IPS-NIHi7 (cell line): Measurements from ENCODE around the gene CTNND2.
A peak's percentile ranks its signal among the peaks of the same experiment; 100 is the strongest.

Experiments used
- DNase-seq: peaks from one replicate; pipeline ENCODE4 v3.0.0; 2012; ENCODE audit warnings: mixed read lengths; ENCODE audit errors: extremely low spot score

CTNND2 gene

GRCh38 chr5:11780641-11781345 lies 123.5 kb downstream of the CTNND2 start:
- DNase-seq, result no peak

DNA sequence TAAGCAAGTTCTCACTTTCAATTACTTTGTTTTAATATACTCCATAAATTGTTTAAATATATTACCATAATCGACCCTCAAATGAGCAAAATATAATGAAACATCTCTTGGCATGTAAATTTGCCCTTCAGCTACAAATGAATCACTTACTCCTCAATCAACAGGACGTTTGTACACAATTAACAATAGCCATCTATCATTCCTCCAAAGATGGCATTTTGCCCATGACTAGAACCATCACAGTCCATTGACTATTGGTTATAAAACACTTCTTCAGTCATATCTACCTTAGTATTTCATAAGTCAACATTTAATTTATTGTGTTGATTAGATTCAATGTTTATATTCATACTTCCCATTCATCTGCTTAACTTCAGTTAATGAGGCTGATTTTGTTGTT lies 127.2 kb downstream of the CTNND2 start:
- DNase-seq, result no peak

DNA sequence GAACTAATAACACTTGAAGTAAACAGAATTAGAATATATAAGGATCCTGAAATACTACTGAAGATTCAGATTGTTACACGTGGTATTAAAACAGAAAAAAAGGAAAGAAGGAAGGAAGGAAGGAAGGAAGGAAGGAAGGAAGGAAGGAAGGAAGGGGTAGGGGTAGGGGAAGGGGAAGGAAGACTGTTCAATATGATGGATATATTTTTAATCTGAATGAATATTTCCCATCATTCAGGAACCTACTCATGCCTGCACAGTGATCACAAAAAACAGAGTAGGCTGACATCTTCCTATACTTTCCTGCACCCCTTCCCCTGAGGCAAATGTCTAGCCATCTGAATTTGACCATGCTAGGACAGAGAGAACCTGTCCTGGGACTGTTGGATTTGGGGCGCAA lies 133.9 kb downstream of the CTNND2 start:
- no peak for DNase-seq

GRCh38 chr5:11760934-11761603 lies 143.2 kb downstream of the CTNND2 start:
- DNase-seq, result no peak

DNA sequence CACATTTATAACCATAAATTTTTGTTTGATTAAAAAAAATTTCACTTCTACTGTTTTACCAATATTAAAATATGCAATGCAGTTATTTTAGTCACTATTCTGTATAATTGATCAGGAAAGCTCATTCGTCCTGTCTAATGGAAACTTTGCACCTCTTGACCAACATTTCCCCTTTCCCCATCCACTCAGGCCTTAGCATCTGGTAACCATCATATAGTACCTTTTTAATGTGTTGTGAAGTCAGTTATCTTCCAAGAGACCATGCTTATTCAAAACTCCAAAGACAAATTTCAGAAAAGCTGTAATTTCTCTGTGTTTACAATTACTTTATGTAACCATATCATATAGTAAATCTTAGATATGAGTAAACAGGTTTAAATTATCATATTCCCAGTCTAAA lies 145.9 kb downstream of the CTNND2 start:
- DNase-seq, result no peak

GRCh38 chr5:11757661-11758060 lies 146.6 kb downstream of the CTNND2 start:
- DNase-seq, result no peak

GRCh38 chr5:11737010-11737409 lies 167.2 kb downstream of the CTNND2 start:
- DNase-seq, result no peak

DNA sequence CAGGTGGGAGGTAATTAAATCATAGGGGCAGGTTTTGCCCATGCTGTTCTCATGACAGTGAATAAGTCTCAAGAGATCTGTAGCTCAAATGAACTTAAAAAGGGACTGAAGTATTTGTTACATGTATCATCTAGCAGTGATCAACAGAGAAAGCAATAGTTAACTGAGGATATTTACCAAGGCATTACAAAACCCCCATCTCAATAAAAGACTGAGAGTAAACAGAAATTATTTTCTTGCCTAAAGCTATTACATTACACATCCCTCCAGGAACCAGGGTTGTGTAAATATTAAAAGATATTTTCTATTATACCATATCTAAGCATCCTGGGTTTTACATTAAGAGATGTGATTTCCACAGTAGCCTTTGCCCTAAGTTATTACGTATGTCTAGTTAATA lies 169.9 kb downstream of the CTNND2 start:
- no peak for DNase-seq

DNA sequence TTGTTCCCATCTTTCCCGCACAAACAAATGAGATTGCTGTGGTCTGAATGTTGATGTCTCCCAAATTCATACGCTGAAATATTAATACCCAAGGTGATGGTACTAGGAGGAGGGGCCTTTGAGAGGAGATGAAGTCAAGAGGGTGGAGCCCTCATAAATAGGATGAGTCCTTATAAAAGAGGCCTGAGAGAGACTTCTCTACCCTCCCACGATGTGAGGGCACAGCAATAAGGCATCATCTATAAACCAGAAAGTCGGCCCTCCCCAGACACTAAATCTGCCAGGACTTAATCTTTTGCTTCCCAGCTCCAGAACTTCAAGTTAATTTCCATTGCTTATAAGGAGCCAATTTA lies 170.4 kb downstream of the CTNND2 start:
- DNase-seq, result no peak

DNA sequence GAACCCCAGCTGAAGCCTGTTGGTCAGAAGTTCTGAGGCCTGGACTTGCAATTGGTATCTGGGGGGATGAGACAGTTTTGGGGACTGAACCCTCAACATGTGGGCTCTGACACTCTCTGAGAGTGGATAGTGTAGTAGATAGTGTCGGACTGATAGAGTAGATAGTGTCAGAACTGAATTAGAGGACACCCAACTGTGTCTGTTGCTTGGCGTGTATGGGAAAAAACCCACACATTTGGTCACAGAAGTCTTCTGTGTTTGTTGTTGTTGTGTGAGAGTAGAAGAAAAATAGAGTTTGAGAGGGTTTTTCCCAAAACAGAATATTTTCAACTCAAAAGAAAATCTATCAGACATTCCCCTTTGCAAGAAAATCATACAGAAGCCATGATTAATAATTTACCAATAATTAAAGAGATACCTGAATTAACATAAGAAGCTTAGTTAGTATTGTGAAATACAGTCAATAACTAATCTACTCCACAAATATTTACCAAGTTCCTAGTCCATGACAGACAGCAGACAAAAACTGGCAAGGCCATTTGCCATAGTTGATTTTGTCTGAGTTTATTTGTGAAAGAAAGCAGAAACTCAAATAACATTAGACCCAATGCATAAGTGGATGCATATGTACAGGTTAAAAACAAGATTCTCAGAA lies 170.9 kb downstream of the CTNND2 start:
- DNase-seq, result no peak

DNA sequence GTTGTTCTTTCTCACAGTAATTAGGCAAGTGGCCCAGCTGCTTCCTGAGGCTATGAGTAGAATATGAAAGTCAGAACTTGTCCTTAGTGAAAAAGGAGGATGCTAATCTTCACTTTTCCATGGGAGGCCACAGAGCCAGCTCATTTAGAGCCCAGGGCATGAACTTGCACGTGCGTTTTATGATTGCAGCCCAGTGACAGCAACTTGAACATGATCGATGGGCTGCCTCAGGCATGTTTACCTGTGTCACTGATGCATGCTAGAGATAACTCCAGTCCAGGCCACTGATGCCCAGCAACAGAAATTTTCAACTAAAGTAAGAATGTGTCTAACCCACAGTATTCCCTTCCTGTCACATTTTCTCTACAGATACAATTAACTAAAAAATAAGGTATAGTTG lies 179.3 kb downstream of the CTNND2 start:
- no peak for DNase-seq

DNA sequence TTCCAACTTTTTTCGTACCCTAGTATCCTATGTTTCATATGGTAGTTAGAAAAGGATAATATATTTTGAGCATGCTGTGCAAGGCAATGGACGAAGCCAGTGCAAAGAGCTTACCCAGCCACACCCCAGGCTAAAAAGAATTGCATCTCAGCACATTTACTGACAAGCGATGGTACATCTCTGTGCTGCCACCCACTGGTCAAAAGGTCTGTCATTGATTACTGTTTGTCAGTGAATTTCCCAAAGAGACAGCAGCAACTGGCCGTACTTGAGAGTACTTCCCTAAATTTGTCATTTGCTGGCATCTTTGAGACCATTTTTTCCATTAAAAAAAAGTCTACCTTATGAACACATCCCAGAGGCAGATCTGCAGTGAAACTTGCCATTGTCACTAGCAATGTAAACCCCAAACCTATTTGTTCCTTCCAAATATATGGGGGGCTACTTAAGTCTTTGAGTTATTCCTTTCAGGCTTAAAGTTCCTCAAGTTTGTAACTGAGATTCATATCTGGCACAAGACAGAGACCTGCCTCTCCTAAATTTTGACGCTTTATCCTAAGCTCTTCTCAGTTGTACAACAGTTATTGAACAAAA lies 184.3 kb downstream of the CTNND2 start:
- DNase-seq, result peak; percentile 71

GRCh38 chr5:11715461-11716196 lies 188.6 kb downstream of the CTNND2 start:
- DNase-seq, result no peak

- DNase-seq, result no peak
These were observed 192.3 kb downstream of the CTNND2 start for GRCh38 chr5:11711932-11712331.

DNA sequence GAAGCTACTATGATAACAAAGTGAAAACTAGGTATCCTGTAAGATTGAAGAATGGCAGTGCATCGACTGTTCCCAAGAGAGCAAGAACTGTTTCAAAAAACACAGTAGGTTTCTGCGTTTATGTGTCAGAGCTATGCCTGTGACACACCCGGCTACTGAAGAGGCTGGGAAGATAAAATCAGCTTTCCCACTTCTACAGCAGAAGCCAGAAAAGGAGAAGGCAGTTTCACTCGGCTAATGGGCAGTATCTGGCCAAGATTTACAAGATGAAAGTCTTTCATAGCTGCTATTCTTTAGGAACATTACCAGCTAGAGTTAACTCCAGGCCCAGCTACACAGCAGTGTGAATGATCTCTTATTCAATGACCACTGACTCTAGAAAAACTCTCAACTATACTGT lies 195.2 kb downstream of the CTNND2 start:
- no peak for DNase-seq

DNA sequence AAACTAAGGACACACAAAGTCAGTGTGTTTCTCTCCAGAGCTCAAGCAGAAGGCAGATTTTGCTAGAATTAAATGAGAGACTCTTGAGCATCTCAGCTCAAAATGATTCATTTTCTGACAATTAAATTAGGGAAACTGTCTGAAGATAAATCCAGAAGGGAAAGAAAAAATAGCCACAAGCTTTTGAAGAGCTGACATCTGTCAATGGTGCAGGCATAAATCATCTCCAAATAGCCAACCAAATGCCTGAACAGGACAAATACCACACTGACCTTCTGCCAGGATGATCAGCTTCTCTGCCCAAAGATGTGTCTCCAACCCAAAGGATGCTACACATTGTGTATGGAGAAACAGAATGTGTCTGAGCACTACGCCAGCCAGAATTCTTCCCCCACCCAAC lies 199.3 kb downstream of the CTNND2 start:
- no peak for DNase-seq

GRCh38 chr5:11700391-11700790 lies 203.9 kb downstream of the CTNND2 start:
- no peak for DNase-seq

DNA sequence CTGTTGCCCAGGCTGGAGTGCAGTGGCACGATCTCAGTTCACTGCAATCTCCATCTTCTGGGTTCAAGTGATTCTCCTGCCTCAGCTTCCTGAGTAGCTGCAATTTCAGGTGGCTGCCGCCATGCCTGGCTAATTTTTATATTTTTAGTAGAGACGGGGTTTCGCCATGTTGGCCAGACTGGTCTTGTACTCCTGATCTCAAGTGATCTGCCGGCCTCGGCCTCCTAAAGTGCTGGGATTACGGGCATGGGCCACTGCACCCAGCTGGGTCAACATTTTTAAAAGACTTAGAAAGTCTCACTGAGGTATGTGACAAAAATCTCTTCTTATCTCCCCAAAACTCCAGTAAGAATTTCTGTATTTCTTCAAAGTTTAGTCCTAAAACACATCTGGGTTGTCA lies 211.6 kb downstream of the CTNND2 start:
- no peak for DNase-seq

DNA sequence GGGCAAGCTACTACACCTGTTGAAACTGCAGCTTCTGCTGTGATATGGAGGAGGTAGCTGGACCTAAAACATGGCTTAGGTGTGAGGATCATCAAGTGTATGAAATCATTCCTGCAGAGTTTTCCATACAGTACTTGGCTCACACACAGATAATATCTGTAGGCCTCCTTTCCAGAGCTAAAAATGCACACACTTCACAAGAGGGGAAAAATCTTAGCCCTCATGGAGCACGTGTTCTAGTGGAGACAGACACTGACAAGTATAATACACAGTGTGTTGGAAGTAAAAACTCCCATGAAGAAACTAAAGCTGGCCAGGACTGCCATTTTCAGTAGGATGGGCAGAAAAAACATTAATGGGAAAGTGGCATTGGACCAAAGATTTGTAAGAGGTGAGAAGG lies 216.7 kb downstream of the CTNND2 start:
- no peak for DNase-seq

- no peak for DNase-seq
These were observed 219.6 kb downstream of the CTNND2 start for GRCh38 chr5:11684607-11685006.

- DNase-seq, result no peak
These were observed 220.6 kb downstream of the CTNND2 start for GRCh38 chr5:11683666-11684065.

- DNase-seq, result no peak
These were observed 222.4 kb downstream of the CTNND2 start for GRCh38 chr5:11681796-11682195.
